Caco-2 (cell line): ENCODE measurements around the gene OR52B6. TPM values are rescaled to one million over a fixed set of nuclear protein-coding genes. Genes with fewer than 3 reads are reported as not detected.

Experiments
- Bru-seq: library from RNA; stranded (reverse); fragments of 400-500 nt; gene quantifications from one replicate; lab custom pipeline; 2021; lab: Mats Ljungman, UMichigan
- BruChase-seq, 2 experiments: library from RNA; stranded (reverse); fragments of 400-500 nt; gene quantifications; one replicate each; lab custom pipeline; 2021; lab: Mats Ljungman, UMichigan
- BruUV-seq: library from RNA; stranded (reverse); fragments of 400-500 nt; replicated peaks from 2 replicates; lab custom pipeline; 2021; lab: Mats Ljungman, UMichigan
- CTCF ChIA-PET: fragments of 300-600 bp; sonication (Branson Sonifier 250); formaldehyde crosslinking; loops from one replicate; lab custom pipeline; 2022; ENCODE audit warnings: antibody characterized with exemption; lab: Charles Lee
- POLR2A ChIA-PET: fragments of 300-600 bp; sonication (Branson Sonifier 250); formaldehyde crosslinking; loops from one replicate; lab custom pipeline; 2022; ENCODE audit warnings: antibody characterized with exemption; lab: Charles Lee
- DNase-seq, 2 experiments: peaks; one replicate each; pipeline versions ENCODE4 v3.0.0 to v3.0.0-alpha.2; 2020 to 2022
- H3K27me3 ChIP-seq: replicated peaks from 2 replicates; pipeline ENCODE4 v1.6.0; 2011; ENCODE audit warnings: low read length; ENCODE audit not compliant: control insufficient read depth, insufficient read depth
- H3K36me3 ChIP-seq: 2 replicates; pipeline ENCODE4 v1.5.1; 2011; ENCODE audit warnings: low read length; ENCODE audit not compliant: control insufficient read depth, insufficient read depth
- H3K4me1 ChIP-seq: fragments of 250-450 bp; sonication (Bioruptor Pico); 2 replicates; pipeline ENCODE4 v1.5.1; 2020; ENCODE audit warnings: mild to moderate bottlenecking
- H3K4me3 ChIP-seq: 2 replicates; pipeline ENCODE4 v1.5.1; 2011; ENCODE audit warnings: low read depth, mild to moderate bottlenecking, control low read depth, low read length
- H3K9me3 ChIP-seq: fragments of 250-450 bp; sonication (Bioruptor Pico); 2 replicates; pipeline ENCODE4 v1.5.1; 2020; ENCODE audit warnings: mild to moderate bottlenecking, moderate library complexity
- H3K27ac Mint-ChIP-seq: one replicate; pipeline ENCODE4 v1.8.0; 2022; ENCODE audit warnings: mixed read lengths; ENCODE audit not compliant: unreplicated experiment
- H3K27me3 Mint-ChIP-seq: one replicate; pipeline ENCODE4 v1.8.0; 2022; ENCODE audit warnings: mixed read lengths; ENCODE audit not compliant: insufficient read depth, unreplicated experiment
- H3K36me3 Mint-ChIP-seq: one replicate; pipeline ENCODE4 v1.8.0; 2022; ENCODE audit warnings: mild to moderate bottlenecking, mixed read lengths; ENCODE audit not compliant: insufficient read depth, unreplicated experiment
- H3K4me1 Mint-ChIP-seq: one replicate; pipeline ENCODE4 v1.8.0; 2022; ENCODE audit warnings: low read depth, mixed read lengths; ENCODE audit not compliant: unreplicated experiment
- H3K4me3 Mint-ChIP-seq: one replicate; pipeline ENCODE4 v1.8.0; 2022; ENCODE audit warnings: mild to moderate bottlenecking, moderate library complexity, mixed read lengths; ENCODE audit not compliant: unreplicated experiment
- H3K9me3 Mint-ChIP-seq: one replicate; pipeline ENCODE4 v1.8.0; 2022; ENCODE audit warnings: mixed read lengths; ENCODE audit not compliant: unreplicated experiment
- intact Hi-C: fragments of 100-400 bp; cut with micrococcal nuclease; formaldehyde crosslinking; loops from one replicate; pipeline ENCODE4 v1.10.0; 2022; ENCODE audit not compliant: unreplicated experiment
- long read RNA-seq: library from polyadenylated mRNA; stranded (forward); transcript quantifications from one replicate; pipeline ENCODE4 v2.0.0, GENCODE V29; 2022
- total RNA-seq: library from RNA; stranded (reverse); gene quantifications from 2 replicates; pipeline ENCODE4 v1.2.3, GENCODE V29; 2022
- TF ChIP-seq, protein P1 (sequence below), 2 experiments: fragments of 200-600 bp in 1 of 2; IDR thresholded peaks; 1 replicate in 1 of 2; 2 replicates in 1 of 2; pipeline versions ENCODE4 v1.5.1 to v1.8.0; 2011 to 2022; ENCODE audit warnings: antibody characterized with exemption in 1 of 2, control low read depth in 1 of 2, inconsistent platforms in 1 of 2, low read depth in 1 of 2, low read length in 1 of 2, mild to moderate bottlenecking in 1 of 2, moderate library complexity in 1 of 2; ENCODE audit not compliant: insufficient read depth in 1 of 2, severe bottlenecking in 1 of 2, unreplicated experiment in 1 of 2

OR52B6 gene, protein sequence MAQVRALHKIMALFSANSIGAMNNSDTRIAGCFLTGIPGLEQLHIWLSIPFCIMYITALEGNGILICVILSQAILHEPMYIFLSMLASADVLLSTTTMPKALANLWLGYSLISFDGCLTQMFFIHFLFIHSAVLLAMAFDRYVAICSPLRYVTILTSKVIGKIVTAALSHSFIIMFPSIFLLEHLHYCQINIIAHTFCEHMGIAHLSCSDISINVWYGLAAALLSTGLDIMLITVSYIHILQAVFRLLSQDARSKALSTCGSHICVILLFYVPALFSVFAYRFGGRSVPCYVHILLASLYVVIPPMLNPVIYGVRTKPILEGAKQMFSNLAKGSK
- not detected in 2 replicates for total RNA-seq
- not detected for Bru-seq, nascent RNA
- BruChase-seq, experiment 1, labeled RNA remaining after a 2-hour chase: not detected
- not detected for BruChase-seq, experiment 2, labeled RNA remaining after a 6-hour chase
- long read RNA-seq: 0 reads

DNA sequence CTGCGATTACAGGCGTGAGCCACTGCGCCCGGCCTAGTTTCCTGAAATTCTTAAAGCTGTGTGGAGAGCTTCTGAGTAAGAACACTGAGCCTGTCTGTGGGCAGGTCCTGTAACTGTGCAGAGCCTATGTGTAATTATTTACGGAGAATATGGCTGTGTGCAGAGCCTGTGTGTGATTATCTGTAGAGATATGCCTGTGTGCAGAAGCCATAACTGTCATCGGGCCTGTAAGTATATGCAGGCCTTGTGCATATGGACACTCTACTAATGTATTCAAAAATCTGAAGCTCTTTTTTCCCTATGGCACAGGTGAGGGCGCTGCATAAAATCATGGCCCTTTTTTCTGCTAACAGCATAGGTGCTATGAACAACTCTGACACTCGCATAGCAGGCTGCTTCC is at the start of gene OR52B6:
TSS of gene OR52B6 (plus strand) at position 301 of the 400 bp plus-strand sequence. CDS start at position 301, 0 bp downstream.
- Histone ChIP-seq H3K4me3 (no peak within 1 kb of the TSS), H3K9me3 (no peaks in the 10 kb centered on the region), H3K27me3 (no peaks in the 10 kb centered on the region), H3K4me1 (no peaks in the 10 kb centered on the region), H3K36me3 (no peaks in the 10 kb centered on the region)
- Mint-ChIP-seq H3K36me3 (no peaks in the 10 kb centered on the region), H3K4me1 (no peaks in the 10 kb centered on the region), H3K9me3 (no peaks in the 10 kb centered on the region), H3K4me3 (no peak within 1 kb of the TSS), H3K27ac (no peak within 1 kb of the TSS), H3K27me3 (no peaks in the 10 kb centered on the region)
- intact Hi-C loops: no loop called here
- ChIA-PET CTCF (no interaction called here), POLR2A (no interaction called here)
- BruUV-seq: no TSS peak
- DNase-seq: no peak
- TF ChIP-seq, protein P1, sequence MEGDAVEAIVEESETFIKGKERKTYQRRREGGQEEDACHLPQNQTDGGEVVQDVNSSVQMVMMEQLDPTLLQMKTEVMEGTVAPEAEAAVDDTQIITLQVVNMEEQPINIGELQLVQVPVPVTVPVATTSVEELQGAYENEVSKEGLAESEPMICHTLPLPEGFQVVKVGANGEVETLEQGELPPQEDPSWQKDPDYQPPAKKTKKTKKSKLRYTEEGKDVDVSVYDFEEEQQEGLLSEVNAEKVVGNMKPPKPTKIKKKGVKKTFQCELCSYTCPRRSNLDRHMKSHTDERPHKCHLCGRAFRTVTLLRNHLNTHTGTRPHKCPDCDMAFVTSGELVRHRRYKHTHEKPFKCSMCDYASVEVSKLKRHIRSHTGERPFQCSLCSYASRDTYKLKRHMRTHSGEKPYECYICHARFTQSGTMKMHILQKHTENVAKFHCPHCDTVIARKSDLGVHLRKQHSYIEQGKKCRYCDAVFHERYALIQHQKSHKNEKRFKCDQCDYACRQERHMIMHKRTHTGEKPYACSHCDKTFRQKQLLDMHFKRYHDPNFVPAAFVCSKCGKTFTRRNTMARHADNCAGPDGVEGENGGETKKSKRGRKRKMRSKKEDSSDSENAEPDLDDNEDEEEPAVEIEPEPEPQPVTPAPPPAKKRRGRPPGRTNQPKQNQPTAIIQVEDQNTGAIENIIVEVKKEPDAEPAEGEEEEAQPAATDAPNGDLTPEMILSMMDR (IDR thresholded peaks at IDR 0.05; ENCODE audit: insufficient read depth in 1 of 2, low read depth in 1 of 2, low read length in 1 of 2, severe bottlenecking in 1 of 2, unreplicated experiment in 1 of 2): no peak

DNA sequence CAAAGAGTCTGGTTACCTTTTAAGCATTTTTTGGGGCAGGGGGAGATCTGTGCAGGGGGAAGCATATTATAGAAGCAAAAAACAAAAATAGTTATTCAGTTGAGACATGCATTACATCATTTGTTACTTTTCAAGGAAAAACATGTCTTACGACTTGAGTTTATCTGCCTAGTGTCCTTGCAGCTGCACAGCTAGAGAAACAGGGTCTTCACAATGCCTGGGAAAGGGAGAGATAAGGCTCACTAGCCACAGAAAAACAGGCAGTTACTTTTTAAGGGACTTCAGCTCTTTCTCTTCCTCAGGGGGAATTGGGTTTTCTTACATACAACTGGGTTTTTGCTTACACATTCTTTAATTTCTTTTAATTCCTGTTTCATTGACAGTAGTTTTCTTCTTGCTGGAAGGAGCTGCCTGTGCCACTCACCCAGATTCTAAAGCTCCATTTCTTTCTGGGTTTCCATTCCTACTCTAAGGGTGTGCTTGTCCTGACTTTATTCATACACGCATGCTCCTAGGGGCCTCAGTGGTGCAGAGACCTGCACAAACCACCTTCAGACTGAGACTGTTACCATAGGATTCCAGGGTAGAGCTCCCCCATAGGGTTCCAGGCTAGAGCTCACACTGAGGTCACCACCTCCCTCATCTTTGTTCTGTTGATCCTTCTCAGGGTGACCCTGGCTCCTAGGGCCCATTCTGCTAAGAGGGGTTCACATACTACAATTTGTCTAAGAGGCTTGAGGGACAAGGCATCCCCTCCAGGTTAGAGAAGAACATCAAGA is 49.4 kb upstream of the OR52B6 start:
- H3K36me3 ChIP-seq: no peaks in the 10 kb centered on the region
- H3K4me1 Mint-ChIP-seq: no peaks in the 10 kb centered on the region
- no peak overlapping the region for H3K4me3 Mint-ChIP-seq
- H3K27me3 Mint-ChIP-seq: peaks cover 13% of the 10 kb centered on the region
- intact Hi-C loops: no loop called here
- no peaks in the 10 kb centered on the region; the same call in 1 of the 2 replicates for H3K27me3 ChIP-seq
- H3K4me1 ChIP-seq: no peaks in the 10 kb centered on the region
- BruUV-seq: no TSS peak
- H3K36me3 Mint-ChIP-seq: no peaks in the 10 kb centered on the region
- TF ChIP-seq, protein P1 (IDR thresholded peaks at IDR 0.05; ENCODE audit: insufficient read depth in 1 of 2, low read depth in 1 of 2, low read length in 1 of 2, severe bottlenecking in 1 of 2, unreplicated experiment in 1 of 2): no peak
- no peak for DNase-seq
- no peaks in the 10 kb centered on the region for H3K9me3 ChIP-seq
- POLR2A ChIA-PET: no interaction called here
- H3K4me3 ChIP-seq: no peak overlapping the region
- no peaks in the 10 kb centered on the region for H3K9me3 Mint-ChIP-seq
- H3K27ac Mint-ChIP-seq: no peak overlapping the region
- CTCF ChIA-PET: no interaction called here

DNA sequence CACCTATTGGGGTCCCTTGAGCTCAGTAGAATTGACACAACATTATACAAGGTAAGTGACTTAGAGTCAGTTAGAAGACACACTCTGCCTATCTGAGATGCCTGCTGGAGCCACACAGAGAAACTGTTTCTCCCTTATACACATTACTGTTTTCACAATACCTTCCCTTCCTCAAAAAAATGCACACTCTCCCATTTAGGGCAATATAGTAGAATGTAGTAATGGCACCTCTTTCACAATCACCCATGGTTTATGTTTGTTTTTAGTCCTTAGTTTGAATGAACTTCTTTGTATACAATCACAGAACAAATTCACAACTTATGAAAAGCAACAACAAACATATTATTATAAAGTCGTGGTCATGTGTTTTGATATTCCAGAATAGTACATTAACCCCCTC is 46.6 kb upstream of the OR52B6 start:
- no peaks in the 10 kb centered on the region for H3K9me3 ChIP-seq
- Mint-ChIP-seq H3K4me3 (no peak overlapping the region), H3K36me3 (no peaks in the 10 kb centered on the region), H3K4me1 (no peaks in the 10 kb centered on the region), H3K9me3 (no peaks in the 10 kb centered on the region), H3K27me3 (peaks cover 6% of the 10 kb centered on the region), H3K27ac (no peak overlapping the region)
- TF ChIP-seq, protein P1 (IDR thresholded peaks at IDR 0.05; ENCODE audit: insufficient read depth in 1 of 2, low read depth in 1 of 2, low read length in 1 of 2, severe bottlenecking in 1 of 2, unreplicated experiment in 1 of 2): no peak
- CTCF ChIA-PET: no interaction called here
- H3K4me1 ChIP-seq: no peaks in the 10 kb centered on the region
- no peaks in the 10 kb centered on the region; the same call in 1 of the 2 replicates for H3K27me3 ChIP-seq
- POLR2A ChIA-PET: no interaction called here
- intact Hi-C loops: no loop called here
- no TSS peak for BruUV-seq
- DNase-seq: no peak
- no peaks in the 10 kb centered on the region for H3K36me3 ChIP-seq
- no peak overlapping the region for H3K4me3 ChIP-seq
